ENCODE results near the gene ATP1A2. TPM values are rescaled to one million over a fixed set of nuclear protein-coding genes. Genes with fewer than 3 reads are reported as not detected.

Gene ATP1A2
- total RNA-seq, 4 donors from 2014 or later, result 1.1 to 5.8 (median 5.0) TPM

GRCh38 chr1:160146107-160146506, 30.5 kb downstream of the ATP1A2 start:
- H3K4me3 ChIP-seq (ENCODE audit: low read depth, poor library complexity, severe bottlenecking), result no peak overlapping the region
- WGBS, 2 donors, result 91 to 92% methylated on average over 14 of the region's 14 CpGs
- TF ChIP-seq CTCF (IDR thresholded peaks at IDR 0.05), result no peak
- TF ChIP-seq POLR2A (IDR thresholded peaks at IDR 0.05), result no peak
- peak in 1 of 2 donors; percentile 57 for DNase-seq (ENCODE audit: low spot score in 2 of 2)
- intact Hi-C loops (cut with DNase I; ENCODE audit: low total_unique reads), result no loop called here

GRCh38 chr1:160148121-160148520, 32.6 kb downstream of the ATP1A2 start:
- peak in 1 of 2 donors; percentile 54 for DNase-seq (ENCODE audit: low spot score in 2 of 2)
- H3K4me3 ChIP-seq (ENCODE audit: low read depth, poor library complexity, severe bottlenecking), result no peak overlapping the region
- intact Hi-C loops (cut with DNase I; ENCODE audit: low total_unique reads), result no loop called here
- TF ChIP-seq CTCF (IDR thresholded peaks at IDR 0.05) (no peak), POLR2A (IDR thresholded peaks at IDR 0.05) (no peak)
- WGBS, 2 donors, result 87% methylated on average over 3 of the region's 3 CpGs

GRCh38 chr1:160149233-160149632, 33.7 kb downstream of the ATP1A2 start:
- no peak overlapping the region for H3K4me3 ChIP-seq (ENCODE audit: low read depth, poor library complexity, severe bottlenecking)
- no peak for DNase-seq (ENCODE audit: low spot score in 2 of 2)
- TF ChIP-seq POLR2A (IDR thresholded peaks at IDR 0.05) (no peak), CTCF (IDR thresholded peaks at IDR 0.05) (no peak)
- intact Hi-C loops (cut with DNase I; ENCODE audit: low total_unique reads), result no loop called here

GRCh38 chr1:160149716-160150115, 34.2 kb downstream of the ATP1A2 start:
- intact Hi-C loops (cut with DNase I; ENCODE audit: low total_unique reads), result no loop called here
- DNase-seq (ENCODE audit: low spot score in 2 of 2), result no peak
- TF ChIP-seq CTCF (IDR thresholded peaks at IDR 0.05), result no peak
- TF ChIP-seq POLR2A (IDR thresholded peaks at IDR 0.05), result no peak
- no peak overlapping the region for H3K4me3 ChIP-seq (ENCODE audit: low read depth, poor library complexity, severe bottlenecking)
- 65 to 69% methylated on average over 2 of the region's 2 CpGs for WGBS, 2 donors

GRCh38 chr1:160151303-160151702, 35.7 kb downstream of the ATP1A2 start, which contains the start of gene ATP1A4:
Gene ATP1A4 (plus strand): TSS chr1:160151603. CDS start chr1:160152041, 438 bp downstream.
- H3K4me3 ChIP-seq (ENCODE audit: low read depth, poor library complexity, severe bottlenecking), result no peak within 1 kb of the TSS
- WGBS, 2 donors, result 92 to 95% methylated on average over 6 of the region's 6 CpGs
- TF ChIP-seq CTCF (IDR thresholded peaks at IDR 0.05), result no peak
- no peak for TF ChIP-seq POLR2A (IDR thresholded peaks at IDR 0.05)
- DNase-seq (ENCODE audit: low spot score in 2 of 2), result no peak
- intact Hi-C loops (cut with DNase I; ENCODE audit: low total_unique reads), result no loop called here

GRCh38 chr1:160154790-160155189, 39.2 kb downstream of the ATP1A2 start:
- TF ChIP-seq POLR2A (IDR thresholded peaks at IDR 0.05), result no peak
- no peak for TF ChIP-seq CTCF (IDR thresholded peaks at IDR 0.05)
- peak in 1 of 2 donors; percentile 10 for DNase-seq (ENCODE audit: low spot score in 2 of 2)
- WGBS, 2 donors, result 73 to 90% methylated on average over 3 of the region's 3 CpGs
- intact Hi-C loops (cut with DNase I; ENCODE audit: low total_unique reads), result no loop called here
- no peak overlapping the region for H3K4me3 ChIP-seq (ENCODE audit: low read depth, poor library complexity, severe bottlenecking)
